Keratinocyte (primary cell): ENCODE results near the gene CELF2. TPM values are rescaled to one million over a fixed set of nuclear protein-coding genes. Genes with fewer than 3 reads are reported as not detected.

ENCODE experiments used
- DNase-seq: peaks from one replicate; pipeline ENCODE4 v3.0.0-alpha.2; 2011; ENCODE audit warnings: low read depth, missing footprints, low spot score
- FAIRE-seq: peaks from 2 replicates; lab custom pipeline; 2011; peaks lifted over from hg19 to GRCh38; lab: Jason Lieb, UNC
- H2AFZ ChIP-seq: 2 replicates; pipeline ENCODE4 v1.6.0; 2012; ENCODE audit warnings: low read length, control low read depth, inconsistent platforms; ENCODE audit not compliant: control insufficient read depth
- H3K27ac ChIP-seq: 2 replicates; pipeline ENCODE4 v1.5.1; 2011; ENCODE audit warnings: low read length; ENCODE audit not compliant: control insufficient read depth, insufficient read depth
- H3K27me3 ChIP-seq: 3 replicates; pipeline ENCODE4 v1.6.0; 2011; ENCODE audit warnings: low read length; ENCODE audit not compliant: control insufficient read depth, insufficient read depth; ENCODE audit errors: extremely low read depth
- H3K36me3 ChIP-seq, 2 experiments: 2 replicates in 1 of 2; 3 replicates in 1 of 2; pipeline ENCODE4 v1.5.1; 2011; ENCODE audit warnings: low read length in 2 of 2, mild to moderate bottlenecking in 1 of 2; ENCODE audit not compliant: control insufficient read depth in 2 of 2, insufficient read depth in 2 of 2; ENCODE audit errors: extremely low read depth in 1 of 2
- H3K4me1 ChIP-seq: 3 replicates; pipeline ENCODE4 v1.5.1; 2011; ENCODE audit warnings: low read length; ENCODE audit not compliant: control insufficient read depth, insufficient read depth; ENCODE audit errors: extremely low read depth
- H3K4me2 ChIP-seq: 3 replicates; pipeline ENCODE4 v1.6.0; 2011; ENCODE audit warnings: low read depth, low read length; ENCODE audit not compliant: control insufficient read depth, insufficient read depth; ENCODE audit errors: extremely low read depth
- H3K4me3 ChIP-seq, 3 experiments: fragments of 200-600 bp in 1 of 3; sonication (generic) in 1 of 3; 2 replicates in 2 of 3; 3 replicates in 1 of 3; pipeline ENCODE4 v1.5.1; 2011 to 2016; ENCODE audit warnings: low read length in 3 of 3, mild to moderate bottlenecking in 3 of 3, control low read depth in 2 of 3, inconsistent platforms in 1 of 3, low read depth in 1 of 3, mixed read lengths in 1 of 3, mixed run types in 1 of 3, moderate library complexity in 1 of 3; ENCODE audit not compliant: control insufficient read depth in 2 of 3, insufficient read depth in 2 of 3; ENCODE audit errors: extremely low read depth in 1 of 3
- H3K79me2 ChIP-seq: 2 replicates; pipeline ENCODE4 v1.6.0; 2012; ENCODE audit warnings: low read length; ENCODE audit not compliant: control insufficient read depth, insufficient read depth
- H3K9ac ChIP-seq: 3 replicates; pipeline ENCODE4 v1.6.0; 2011; ENCODE audit warnings: low read length; ENCODE audit not compliant: control insufficient read depth, insufficient read depth; ENCODE audit errors: extremely low read depth
- H3K9me1 ChIP-seq: 3 replicates; pipeline ENCODE4 v1.6.0; 2011; ENCODE audit warnings: low read length; ENCODE audit not compliant: control insufficient read depth, insufficient read depth; ENCODE audit errors: extremely low read depth
- H3K9me3 ChIP-seq: 2 replicates; pipeline ENCODE4 v1.5.1; 2012; ENCODE audit warnings: low read depth, low read length; ENCODE audit not compliant: control insufficient read depth
- H4K20me1 ChIP-seq: 3 replicates; pipeline ENCODE4 v1.6.0; 2011; ENCODE audit warnings: low read length; ENCODE audit not compliant: control insufficient read depth, insufficient read depth; ENCODE audit errors: extremely low read depth
- EZH2 ChIP-seq: IDR thresholded peaks from one replicate; pipeline ENCODE4 v1.6.1; 2012; ENCODE audit warnings: inconsistent platforms, mild to moderate bottlenecking, low read length, moderate library complexity
- dilution Hi-C: fragments of 300-500 bp; cut with MboI; formaldehyde crosslinking; loops from one replicate; pipeline ENCODE4 v1.7.0; 2020; ENCODE audit warnings: low sequenced_read_pairs; ENCODE audit not compliant: extremely low pct_ligation_motif_present
- polyA plus RNA-seq, 5 experiments: library from polyadenylated mRNA; depleted of rRNA in 3 of 5; stranded (reverse) in 3 of 5; stranded (forward) in 1 of 5; unstranded in 1 of 5; fragments of >200 nt; gene quantifications; 1 replicate in 1 of 5; 2 replicates in 3 of 5; 3 replicates in 1 of 5; pipeline versions ENCODE4 v1.2.1 to v1.2.3, GENCODE V29; 2011 to 2012; ENCODE audit warnings: missing spikeins in 2 of 5, low read depth in 1 of 5, low replicate concordance in 1 of 5
- TF ChIP-seq, protein P1 (sequence below), 3 experiments: IDR thresholded peaks in 1 of 3; conservative IDR thresholded peaks in 1 of 3; optimal IDR thresholded peaks in 1 of 3; 2 replicates in 2 of 3; 3 replicates in 1 of 3; pipeline versions ENCODE3 to v1.5.1; 2011; ENCODE audit warnings: low read length in 3 of 3, mild to moderate bottlenecking in 3 of 3, moderate library complexity in 2 of 3, control low read depth in 1 of 3, inconsistent platforms in 1 of 3; ENCODE audit not compliant: insufficient read depth in 2 of 3; ENCODE audit errors: extremely low read depth in 1 of 3

The CELF2 gene
- polyA plus RNA-seq, 1 donor (not counting 4 experiments of a cell fraction or from before 2014, with no cell fraction given): 9.8 TPM

DNA sequence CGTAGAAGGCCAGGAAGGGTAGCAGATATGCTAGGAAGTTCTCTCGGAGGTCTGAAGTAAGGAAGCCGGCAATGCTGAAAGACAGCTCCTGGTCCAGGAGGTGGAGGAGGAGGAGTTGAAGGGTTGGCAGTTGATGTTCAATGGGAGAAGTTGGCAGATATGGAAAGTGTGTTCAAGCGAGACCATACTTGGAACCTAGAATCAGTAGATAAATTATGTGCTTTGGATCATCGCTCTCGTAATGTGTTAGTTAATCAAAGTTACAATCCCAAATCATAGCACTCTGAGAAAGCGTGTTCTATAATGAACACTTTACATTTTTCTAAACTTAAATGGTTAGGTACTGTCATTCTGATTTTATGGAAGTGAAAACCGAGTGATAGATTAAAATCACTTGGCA, 152.9 kb downstream of the CELF2 start:
- Histone ChIP-seq H3K9me3 (no peaks in the 10 kb centered on the region), H3K9ac (no peak overlapping the region), H3K4me2 (no peak overlapping the region), H3K36me3 (no peaks in the 10 kb centered on the region), H3K4me3 (no peak overlapping the region), H3K27me3 (peaks cover 6% of the 10 kb centered on the region), H3K9me1 (no peaks in the 10 kb centered on the region), H3K27ac (no peak overlapping the region), H3K79me2 (no peaks in the 10 kb centered on the region), H3K4me1 (no peaks in the 10 kb centered on the region), H2AFZ (no peak overlapping the region), H4K20me1 (no peaks in the 10 kb centered on the region)
- FAIRE-seq: no peak
- dilution Hi-C loops: no loop called here
- TF ChIP-seq EZH2: no peak
- TF ChIP-seq, protein P1, sequence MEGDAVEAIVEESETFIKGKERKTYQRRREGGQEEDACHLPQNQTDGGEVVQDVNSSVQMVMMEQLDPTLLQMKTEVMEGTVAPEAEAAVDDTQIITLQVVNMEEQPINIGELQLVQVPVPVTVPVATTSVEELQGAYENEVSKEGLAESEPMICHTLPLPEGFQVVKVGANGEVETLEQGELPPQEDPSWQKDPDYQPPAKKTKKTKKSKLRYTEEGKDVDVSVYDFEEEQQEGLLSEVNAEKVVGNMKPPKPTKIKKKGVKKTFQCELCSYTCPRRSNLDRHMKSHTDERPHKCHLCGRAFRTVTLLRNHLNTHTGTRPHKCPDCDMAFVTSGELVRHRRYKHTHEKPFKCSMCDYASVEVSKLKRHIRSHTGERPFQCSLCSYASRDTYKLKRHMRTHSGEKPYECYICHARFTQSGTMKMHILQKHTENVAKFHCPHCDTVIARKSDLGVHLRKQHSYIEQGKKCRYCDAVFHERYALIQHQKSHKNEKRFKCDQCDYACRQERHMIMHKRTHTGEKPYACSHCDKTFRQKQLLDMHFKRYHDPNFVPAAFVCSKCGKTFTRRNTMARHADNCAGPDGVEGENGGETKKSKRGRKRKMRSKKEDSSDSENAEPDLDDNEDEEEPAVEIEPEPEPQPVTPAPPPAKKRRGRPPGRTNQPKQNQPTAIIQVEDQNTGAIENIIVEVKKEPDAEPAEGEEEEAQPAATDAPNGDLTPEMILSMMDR (optimal IDR thresholded peaks at IDR 0.05 in 1 of 3, IDR thresholded peaks at IDR 0.05 in 1 of 3, conservative IDR thresholded peaks at IDR 0.05 in 1 of 3; ENCODE audit: extremely low read depth in 1 of 3, insufficient read depth in 2 of 3, low read length in 3 of 3): no peak
- DNase-seq: no peak

DNA sequence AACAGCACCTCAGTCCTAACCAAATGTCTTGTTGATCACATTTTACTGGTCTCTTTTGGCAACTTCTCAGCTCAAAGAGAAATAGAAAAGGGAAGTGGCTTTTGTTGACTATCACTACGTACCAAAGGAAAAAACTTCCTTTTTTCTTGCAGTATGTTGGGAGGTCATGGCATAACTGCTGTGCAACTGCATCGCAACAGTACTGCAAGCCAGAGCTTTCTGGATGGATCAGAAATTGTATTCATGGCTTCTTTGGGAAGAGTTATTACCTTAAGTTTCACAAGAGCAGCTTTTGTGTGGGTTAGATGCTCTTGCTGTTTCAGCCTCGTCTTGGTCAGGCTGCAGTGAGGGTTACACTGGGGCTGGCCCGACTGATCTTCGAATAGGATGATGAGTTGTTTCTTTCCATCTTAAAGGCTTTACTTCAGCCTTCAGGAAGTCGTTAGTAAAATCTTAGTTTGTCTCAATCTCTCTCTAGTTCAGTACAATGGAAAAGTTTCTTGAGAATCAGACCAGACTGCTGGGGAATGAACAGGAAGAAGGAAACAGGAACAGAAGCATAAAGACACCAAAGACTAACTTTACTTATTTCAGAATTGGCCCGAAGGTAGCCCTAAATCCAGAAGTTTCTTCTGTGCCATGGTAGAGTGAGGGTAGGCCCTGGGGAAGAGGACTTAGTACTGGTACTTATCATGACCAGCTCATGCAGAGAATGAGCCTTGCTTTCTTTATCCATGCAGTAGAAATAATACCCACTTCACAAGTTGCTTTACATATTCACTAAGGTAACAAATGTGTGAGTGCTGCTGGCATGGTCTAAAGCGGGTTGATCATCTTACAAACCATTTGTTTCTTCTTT, 153.6 kb downstream of the CELF2 start:
- dilution Hi-C loops: no loop called here
- DNase-seq (no peak), FAIRE-seq (no peak)
- Histone ChIP-seq H2AFZ (no peak overlapping the region), H3K9ac (no peak overlapping the region), H3K27me3 (no peaks in the 10 kb centered on the region), H3K79me2 (no peaks in the 10 kb centered on the region), H3K9me3 (no peaks in the 10 kb centered on the region), H3K36me3 (no peaks in the 10 kb centered on the region), H3K4me1 (no peaks in the 10 kb centered on the region), H3K4me3 (no peak overlapping the region), H3K9me1 (no peaks in the 10 kb centered on the region), H4K20me1 (no peaks in the 10 kb centered on the region), H3K4me2 (no peak overlapping the region), H3K27ac (no peak overlapping the region)
- no peak for TF ChIP-seq EZH2
- TF ChIP-seq, protein P1 (optimal IDR thresholded peaks at IDR 0.05 in 1 of 3, IDR thresholded peaks at IDR 0.05 in 1 of 3, conservative IDR thresholded peaks at IDR 0.05 in 1 of 3; ENCODE audit: extremely low read depth in 1 of 3, insufficient read depth in 2 of 3, low read length in 3 of 3): no peak
